K562 (cell line): Measurements from ENCODE around the gene PLCB3. TPM values are rescaled to one million over a fixed set of nuclear protein-coding genes. Genes with fewer than 3 reads are reported as not detected.
"Not testable (repeated sequence)": the region's sequence is repeated elsewhere in the genome, so short reads cannot be mapped to it uniquely, and the experiment has no call there.

Experiments used
- ATAC-seq: fragments of 200-7000 bp; cut with Tn5 transposase; 3 replicates; pipeline ENCODE4 v1.9.1; 2020; ENCODE audit warnings: moderate library complexity
- BruUV-seq: library from RNA; stranded (reverse); fragments of 400-500 nt; replicated peaks from 2 replicates; lab custom pipeline; 2021; lab: Mats Ljungman, UMichigan
- CTCF ChIA-PET: fragments of 300-600 bp; formaldehyde crosslinking; extraction: SDS; loops from one replicate; lab custom pipeline; 2021; ENCODE audit warnings: low intra/inter-chr PET ratio; lab: Yijun Ruan, JAX
- POLR2A ChIA-PET: fragments of 300-600, 350-650 bp; sonication (Branson Sonifier 250); formaldehyde crosslinking; extraction: SDS; loops from one replicate; lab custom pipeline; 2021; ENCODE audit warnings: antibody characterized with exemption, inconsistent platforms; lab: Yijun Ruan, JAX
- DNase-seq, 4 experiments: peaks; one replicate each; pipeline versions ENCODE4 v3.0.0 to v3.0.0-alpha.2; 2011 to 2018; ENCODE audit warnings: low spot score in 3 of 4, mixed read lengths in 3 of 4; ENCODE audit errors: extremely low read depth in 1 of 4
- FAIRE-seq: peaks from 2 replicates; lab custom pipeline; 2011; peaks lifted over from hg19 to GRCh38; lab: Jason Lieb, UNC
- H2AFZ ChIP-seq: 2 replicates; pipeline ENCODE4 v1.6.0; 2011; ENCODE audit warnings: low read depth, low read length, control low read depth, inconsistent platforms
- H3K27ac ChIP-seq: fragments of 200-600 bp; 3 replicates; pipeline ENCODE4 v1.8.0; 2011; ENCODE audit warnings: low read depth, mild to moderate bottlenecking, control low read depth, inconsistent platforms, low read length, moderate library complexity, mixed read lengths; ENCODE audit errors: extremely low read depth
- H3K27me3 ChIP-seq, 2 experiments: fragments of 300-600 bp in 1 of 2; 2 replicates in 1 of 2; 3 replicates in 1 of 2; pipeline versions ENCODE4 v1.6.0 to v1.8.0; 2011; ENCODE audit warnings: inconsistent platforms in 2 of 2, low read length in 2 of 2, mild to moderate bottlenecking in 1 of 2, mixed read lengths in 1 of 2, moderate library complexity in 1 of 2; ENCODE audit not compliant: control insufficient read depth in 2 of 2, insufficient read depth in 2 of 2
- H3K36me3 ChIP-seq: fragments of 300-600 bp; 3 replicates; pipeline ENCODE4 v1.8.0; 2011; ENCODE audit warnings: mild to moderate bottlenecking, low read length, inconsistent platforms; ENCODE audit not compliant: control insufficient read depth, insufficient read depth
- H3K4me1 ChIP-seq, 2 experiments: fragments of 200-600 bp in 1 of 2; replicated peaks in 1 of 2; 2 replicates in 1 of 2; 3 replicates in 1 of 2; pipeline versions ENCODE4 v1.5.1 to v1.8.0; 2011; ENCODE audit warnings: inconsistent platforms in 2 of 2, low read length in 2 of 2, mild to moderate bottlenecking in 1 of 2, mixed read lengths in 1 of 2, moderate library complexity in 1 of 2; ENCODE audit not compliant: control insufficient read depth in 2 of 2, insufficient read depth in 2 of 2
- H3K4me2 ChIP-seq: 2 replicates; pipeline ENCODE4 v1.6.1; 2011; ENCODE audit warnings: low read length, control low read depth, inconsistent platforms, mixed read lengths; ENCODE audit not compliant: insufficient read depth
- H3K4me3 ChIP-seq: fragments of 200-600 bp; sonication (generic), shearing (Covaris generic); 2 replicates; pipeline ENCODE4 v1.5.1; 2016; ENCODE audit warnings: control low read depth, inconsistent platforms
- H3K79me2 ChIP-seq: fragments of 200-600 bp; 3 replicates; pipeline ENCODE4 v1.8.0; 2011; ENCODE audit warnings: low read length, inconsistent platforms; ENCODE audit not compliant: control insufficient read depth, insufficient read depth
- H3K9ac ChIP-seq, 2 experiments: 2 replicates each; pipeline versions ENCODE4 v1.6.0 to v1.6.1; 2011; ENCODE audit warnings: low read depth in 2 of 2, low read length in 2 of 2, control low read depth in 1 of 2, inconsistent platforms in 1 of 2, mild to moderate bottlenecking in 1 of 2, mixed read lengths in 1 of 2; ENCODE audit not compliant: insufficient read depth in 1 of 2
- H3K9me1 ChIP-seq: one replicate; pipeline ENCODE4 v1.6.0; 2011; ENCODE audit warnings: inconsistent platforms, mild to moderate bottlenecking, low read length, moderate library complexity; ENCODE audit not compliant: control insufficient read depth, insufficient read depth
- H3K9me3 ChIP-seq: replicated peaks from 2 replicates; pipeline ENCODE4 v1.5.1; 2011; ENCODE audit warnings: low read depth, low read length, inconsistent platforms; ENCODE audit not compliant: control insufficient read depth, insufficient read depth
- H4K20me1 ChIP-seq: replicated peaks from 2 replicates; pipeline ENCODE4 v1.6.1; 2011; ENCODE audit warnings: low read length, inconsistent platforms, mixed read lengths; ENCODE audit not compliant: control insufficient read depth, insufficient read depth
- CCNT2 ChIP-seq: IDR thresholded peaks from 2 replicates; pipeline ENCODE4 v1.6.1; 2011; ENCODE audit warnings: borderline replicate concordance, low read depth, mild to moderate bottlenecking, moderate library complexity, mixed read lengths, low read length; ENCODE audit not compliant: insufficient read length; ENCODE audit errors: extremely low read depth
- CXXC5 ChIP-seq: fragments of 250-450 bp; sonication (Bioruptor Pico); IDR thresholded peaks from 2 replicates; pipeline ENCODE4 v1.8.0; 2022; ENCODE audit warnings: inconsistent platforms, mild to moderate bottlenecking, moderate library complexity
- E2F6 ChIP-seq, 2 experiments: IDR thresholded peaks; 2 replicates each; pipeline ENCODE4 v1.6.1; 2011; ENCODE audit warnings: borderline replicate concordance in 1 of 2, control low read depth in 1 of 2, low read depth in 1 of 2, low read length in 1 of 2, mild to moderate bottlenecking in 1 of 2, mixed read lengths in 1 of 2, moderate library complexity in 1 of 2; ENCODE audit not compliant: insufficient read depth in 1 of 2, insufficient read length in 1 of 2, poor library complexity in 1 of 2, severe bottlenecking in 1 of 2; ENCODE audit errors: extremely low read depth in 1 of 2
- GTF3C2 ChIP-seq: IDR thresholded peaks from 3 replicates; pipeline ENCODE4 v1.6.1; 2011; ENCODE audit warnings: borderline replicate concordance, mild to moderate bottlenecking, moderate library complexity; ENCODE audit not compliant: insufficient read length; ENCODE audit errors: extremely low read depth
- NONO ChIP-seq, 2 experiments: fragments of 200-400 bp in 1 of 2; fragments of 450-650 bp in 1 of 2; formaldehyde crosslinking in 1 of 2; IDR thresholded peaks; 2 replicates each; pipeline ENCODE4 v1.6.1; 2017; ENCODE audit warnings: low read depth in 2 of 2, mild to moderate bottlenecking in 2 of 2, moderate library complexity in 2 of 2, low read length in 1 of 2
- RBM25 ChIP-seq: fragments of 200-400 bp; formaldehyde crosslinking; IDR thresholded peaks from 2 replicates; pipeline ENCODE4 v1.6.1; 2018; ENCODE audit warnings: low read length, low read depth, moderate library complexity; ENCODE audit not compliant: severe bottlenecking
- SAP30 ChIP-seq: fragments of 200-600 bp; sonication (generic); IDR thresholded peaks from 2 replicates; pipeline ENCODE4 v1.6.1; 2012; ENCODE audit warnings: borderline replicate concordance, low read depth, mild to moderate bottlenecking, moderate library complexity, low read length, control low read depth, inconsistent platforms; ENCODE audit not compliant: insufficient read depth, poor library complexity, severe bottlenecking
- SMAD4 ChIP-seq: fragments of 250-450 bp; sonication (Bioruptor Pico); conservative IDR thresholded peaks from 2 replicates; pipeline ENCODE4 v1.8.0; 2021; ENCODE audit warnings: inconsistent platforms, mild to moderate bottlenecking, moderate library complexity
- ZFP36 ChIP-seq: fragments of 150-350 bp; IDR thresholded peaks from 2 replicates; pipeline ENCODE4 v1.6.1; 2018; ENCODE audit warnings: low read length, low read depth; ENCODE audit not compliant: partially characterized antibody
- ZNF436 ChIP-seq: fragments of 250-450, 450-650 bp; sonication (Bioruptor Pico); formaldehyde crosslinking; IDR thresholded peaks from 2 replicates; pipeline ENCODE4 v1.7.0; 2020; ENCODE audit warnings: mild to moderate bottlenecking
- WGBS: fragments of 100-300 bp; shearing (Covaris generic); methylation state at CpG from one replicate; pipeline ENCODE4 v1.1.6; 2016; ENCODE audit warnings: low coverage, mixed read lengths; ENCODE audit not compliant: insufficient coverage; ENCODE audit errors: missing lambda C conversion rate; 5-methylcytosine and 5-hydroxymethylcytosine counted together
- in situ Hi-C: fragments of 300-500 bp; cut with MboI; formaldehyde crosslinking; loops from 4 replicates; pipeline ENCODE4 v1.15.0; 2018; ENCODE audit warnings: inconsistent platforms, mixed read lengths
- intact Hi-C: fragments of 100-400 bp; cut with micrococcal nuclease; formaldehyde crosslinking; loops from 2 replicates; pipeline ENCODE4 v1.14.2; 2022
- polyA plus RNA-seq, 8 experiments: library from polyadenylated mRNA; depleted of rRNA in 4 of 8; stranded (reverse) in 5 of 8; unstranded in 3 of 8; fragments of >200 nt; fragmentation: Nextera tagmentation in 2 of 8; fragmentation: Illumina TruSeq in 1 of 8; extraction: Ambion mirVana in 2 of 8; extraction: Trizol in 1 of 8; gene quantifications; 2 replicates each; pipeline versions ENCODE4 v1.2.1 to v1.2.3, GENCODE V29; 2011 to 2014; ENCODE audit warnings: inconsistent platforms in 1 of 8, missing spikeins in 1 of 8
- total RNA-seq, 7 experiments: library from RNA; depleted of rRNA in 6 of 7; stranded (reverse); fragments of >200 nt in 6 of 7; fragmentation: Illumina TruSeq in 2 of 7; extraction: Trizol in 2 of 7; gene quantifications; 2 replicates each; pipeline versions ENCODE4 v1.2.1 to v1.2.3, GENCODE V29; 2011 to 2021; ENCODE audit warnings: low replicate concordance in 1 of 7
- TF ChIP-seq, protein P1 (sequence below): sonication (generic); formaldehyde crosslinking; IDR thresholded peaks from 2 replicates; pipeline ENCODE4 v1.8.0; 2022; ENCODE audit warnings: mild to moderate bottlenecking, missing genetic modification reagents

The PLCB3 gene
- total and polyA plus RNA-seq, 9 of the 15 experiments (the other 6 are each of a cell fraction or from before 2014, with no cell fraction given): 0.31 to 44.8 (median 14.6) TPM

DNA sequence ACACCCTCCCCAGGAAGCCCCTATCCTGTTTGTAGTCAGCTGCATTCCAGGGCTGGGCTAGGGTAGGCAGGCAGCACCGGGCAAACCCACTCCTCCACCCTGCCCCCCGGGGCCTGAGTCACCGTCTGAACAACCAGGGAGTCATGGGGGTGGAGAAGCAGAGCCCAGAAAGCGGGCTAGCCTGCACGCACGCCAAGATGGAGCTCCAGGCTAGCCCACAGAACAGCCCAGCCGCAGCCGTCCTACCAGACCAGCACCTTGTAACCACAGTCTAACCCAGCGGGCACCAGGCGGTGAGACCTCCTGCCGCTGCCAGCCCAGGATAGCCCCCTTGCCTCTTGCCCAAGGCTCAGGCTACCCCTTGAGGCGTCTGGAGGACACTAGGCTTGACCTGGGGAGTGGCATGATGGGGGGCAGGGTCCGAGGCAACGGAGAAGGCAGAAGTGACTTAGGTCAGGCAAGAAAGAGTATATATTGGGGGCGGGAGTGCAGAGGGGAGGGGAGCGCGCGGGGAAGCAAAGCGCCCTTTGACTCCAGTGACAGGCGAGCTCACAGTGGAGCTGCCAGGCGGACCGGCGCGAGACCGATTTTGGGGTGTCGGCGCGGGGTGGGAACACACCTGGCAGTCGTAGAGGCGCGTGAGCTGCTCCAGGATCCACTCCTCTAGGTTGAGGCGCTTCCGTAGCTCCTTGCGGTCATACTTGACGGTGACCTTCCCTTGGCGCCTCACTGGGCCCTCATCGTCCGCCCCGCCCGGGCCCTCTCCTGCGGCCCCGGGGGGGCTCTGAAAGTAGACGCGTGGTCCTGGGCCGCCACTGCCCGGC, 5.3 kb upstream of the PLCB3 start (continued):
- TF ChIP-seq, protein P1, sequence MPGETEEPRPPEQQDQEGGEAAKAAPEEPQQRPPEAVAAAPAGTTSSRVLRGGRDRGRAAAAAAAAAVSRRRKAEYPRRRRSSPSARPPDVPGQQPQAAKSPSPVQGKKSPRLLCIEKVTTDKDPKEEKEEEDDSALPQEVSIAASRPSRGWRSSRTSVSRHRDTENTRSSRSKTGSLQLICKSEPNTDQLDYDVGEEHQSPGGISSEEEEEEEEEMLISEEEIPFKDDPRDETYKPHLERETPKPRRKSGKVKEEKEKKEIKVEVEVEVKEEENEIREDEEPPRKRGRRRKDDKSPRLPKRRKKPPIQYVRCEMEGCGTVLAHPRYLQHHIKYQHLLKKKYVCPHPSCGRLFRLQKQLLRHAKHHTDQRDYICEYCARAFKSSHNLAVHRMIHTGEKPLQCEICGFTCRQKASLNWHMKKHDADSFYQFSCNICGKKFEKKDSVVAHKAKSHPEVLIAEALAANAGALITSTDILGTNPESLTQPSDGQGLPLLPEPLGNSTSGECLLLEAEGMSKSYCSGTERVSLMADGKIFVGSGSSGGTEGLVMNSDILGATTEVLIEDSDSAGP: peak; percentile 38; the same call in 1 of the 2 replicates

GRCh38 chr11:64246621-64246870, 4.8 kb upstream of the PLCB3 start:
- Histone ChIP-seq H3K4me3 (peak overlapping the region; percentile 98), H3K9ac (peak overlapping the region; percentile 95 to 98; a peak in 3 of 4 replicates), H3K79me2 (peaks cover 50% of the 10 kb centered on the region), H3K27ac (peak overlapping the region; percentile 98; the same call in 2 of the 3 replicates), H3K4me1 (peaks cover 41 to 92% of the 10 kb centered on the region in 2 experiments), H3K36me3 (peaks cover 37% of the 10 kb centered on the region)
- H3K27me3 ChIP-seq, BruUV-seq, H3K9me1 ChIP-seq, H2AFZ ChIP-seq, ATAC-seq, DNase-seq, H3K4me2 ChIP-seq, H4K20me1 ChIP-seq, FAIRE-seq, CTCF ChIA-PET, in situ Hi-C loops, H3K9me3 ChIP-seq: not testable (repeated sequence)
- POLR2A ChIA-PET: interaction anchor here (0.7 to 7.8 kb wide), 8 partner anchors 11 to 1875 kb away, joined by 3 to 58 read pairs (median 6); partner anchors contain the start of genes STIP1 and VEGFB
- 0% methylated on average over 15 of the region's 43 CpGs for WGBS
- intact Hi-C loops: loop anchor here (2.0 to 10.0 kb wide), 3 partner anchors 22 to 58 kb away; partner anchors contain the start of genes CATSPERZ, ESRRA and FERMT3
- TF ChIP-seq NONO (IDR thresholded peaks at IDR 0.05; ENCODE audit: low read depth in 2 of 2, low read length in 1 of 2) (peak in 1 of 2 experiments; percentile 55; a peak in 1 of 4 replicates), CXXC5 (CRISPR knock-in tag) (peak; percentile 66), GTF3C2 (peak; percentile 34), RBM25 (peak; percentile 72), E2F6 (IDR thresholded peaks at IDR 0.05; ENCODE audit: borderline replicate concordance in 1 of 2, extremely low read depth in 1 of 2, insufficient read depth in 1 of 2, insufficient read length in 1 of 2, low read depth in 1 of 2, low read length in 1 of 2, poor library complexity in 1 of 2, severe bottlenecking in 1 of 2) (peak in 1 of 2 experiments; percentile 71), ZNF436 (CRISPR knock-in tag) (peak; percentile 89), CCNT2 (peak; percentile 26), SAP30 (peak; percentile 18), ZFP36 (peak; percentile 90), SMAD4 (CRISPR knock-in tag) (peak; percentile 14; the same call in 1 of the 2 replicates)
